GM12878 (cell line): ENCODE measurements around the gene TRIAP1. TPM values are rescaled to one million over a fixed set of nuclear protein-coding genes. Genes with fewer than 3 reads are reported as not detected.

ENCODE experiments used
- ATAC-seq: fragments of 200-7000 bp; cut with Tn5 transposase; 3 replicates; pipeline ENCODE4 v1.9.1; 2020; ENCODE audit warnings: mild to moderate bottlenecking, moderate library complexity
- BruUV-seq: library from RNA; stranded (reverse); fragments of 400-500 nt; replicated peaks from 2 replicates; lab custom pipeline; 2021; lab: Mats Ljungman, UMichigan
- CTCF ChIA-PET: fragments of 300-600 bp; sonication (Branson Sonifier 250); formaldehyde crosslinking; extraction: SDS; loops from one replicate; lab custom pipeline; 2021; ENCODE audit warnings: inconsistent platforms; lab: Yijun Ruan, JAX
- POLR2A ChIA-PET: fragments of 350-600 bp; formaldehyde crosslinking; extraction: SDS; loops from one replicate; lab custom pipeline; 2021; ENCODE audit warnings: inconsistent platforms; lab: Charles Lee
- RAD21 ChIA-PET: fragments of 300-600 bp; sonication (Branson Sonifier 250); formaldehyde crosslinking; loops from one replicate; lab custom pipeline; 2023; ENCODE audit warnings: antibody characterized with exemption; ENCODE audit not compliant: unreplicated experiment; lab: Charles Lee
- SMC1A ChIA-PET: fragments of 300-600 bp; sonication (Branson Sonifier 250); formaldehyde crosslinking; loops from one replicate; lab custom pipeline; 2023; ENCODE audit not compliant: unreplicated experiment, uncharacterized antibody; lab: Charles Lee
- DNase-seq: peaks from one replicate; pipeline ENCODE4 v3.0.0-alpha.2; 2011; ENCODE audit warnings: low read depth, low spot score
- FAIRE-seq: peaks from 3 replicates; lab custom pipeline; 2011; peaks lifted over from hg19 to GRCh38; lab: Jason Lieb, UNC
- H2AFZ ChIP-seq: 2 replicates; pipeline ENCODE4 v1.6.0; 2011; ENCODE audit warnings: low read depth, low read length, control low read depth; ENCODE audit not compliant: control insufficient read depth
- H3K27ac ChIP-seq: 2 replicates; pipeline ENCODE4 v1.5.1; 2011; ENCODE audit warnings: control low read depth; ENCODE audit not compliant: control insufficient read depth, insufficient read depth
- H3K27me3 ChIP-seq, 2 experiments: replicated peaks in 1 of 2; 2 replicates each; pipeline versions ENCODE4 v1.6.0 to v1.6.1; 2011; ENCODE audit warnings: low read length in 1 of 2; ENCODE audit not compliant: control insufficient read depth in 2 of 2, insufficient read depth in 2 of 2
- H3K36me3 ChIP-seq, 2 experiments: 2 replicates each; pipeline ENCODE4 v1.5.1; 2011; ENCODE audit warnings: low read length in 1 of 2; ENCODE audit not compliant: control insufficient read depth in 2 of 2, insufficient read depth in 2 of 2
- H3K4me1 ChIP-seq: 2 replicates; pipeline ENCODE4 v1.6.1; 2011; ENCODE audit warnings: mild to moderate bottlenecking, low read length, moderate library complexity, mixed read lengths; ENCODE audit not compliant: control insufficient read depth, insufficient read depth
- H3K4me2 ChIP-seq: 2 replicates; pipeline ENCODE4 v1.6.0; 2011; ENCODE audit warnings: control low read depth; ENCODE audit not compliant: control insufficient read depth, insufficient read depth
- H3K4me3 ChIP-seq: fragments of 200-600 bp; sonication (generic); 2 replicates; pipeline ENCODE4 v1.5.1; 2016
- H3K79me2 ChIP-seq: 2 replicates; pipeline ENCODE4 v1.6.0; 2011; ENCODE audit warnings: low read length; ENCODE audit not compliant: control insufficient read depth, insufficient read depth
- H3K9ac ChIP-seq: 2 replicates; pipeline ENCODE4 v1.8.0; 2011; ENCODE audit warnings: low read length, control low read depth, mixed read lengths; ENCODE audit not compliant: control insufficient read depth, insufficient read depth
- H3K9me3 ChIP-seq: replicated peaks from 3 replicates; pipeline ENCODE4 v1.5.1; 2011; ENCODE audit warnings: mild to moderate bottlenecking, low read length; ENCODE audit not compliant: control insufficient read depth, insufficient read depth
- H4K20me1 ChIP-seq: 2 replicates; pipeline ENCODE4 v1.6.0; 2011; ENCODE audit not compliant: control insufficient read depth, insufficient read depth
- BHLHE40 ChIP-seq, 2 experiments: fragments of 450-650 bp in 1 of 2; IDR thresholded peaks; 2 replicates each; pipeline ENCODE4 v1.6.1; 2011 to 2017; ENCODE audit warnings: low read depth in 2 of 2, borderline replicate concordance in 1 of 2, improper control_type of control experiment in 1 of 2, low read length in 1 of 2, mild to moderate bottlenecking in 1 of 2
- CUX1 ChIP-seq: IDR thresholded peaks from 2 replicates; pipeline ENCODE4 v1.6.1; 2012; ENCODE audit warnings: improper control_type of control experiment, low read depth, low read length; ENCODE audit not compliant: insufficient replicate concordance
- EGR1 ChIP-seq, 2 experiments: IDR thresholded peaks; 1 replicate in 1 of 2; 2 replicates in 1 of 2; pipeline ENCODE4 v1.6.1; 2011 to 2012; ENCODE audit warnings: low read depth in 2 of 2, low read length in 2 of 2, borderline replicate concordance in 1 of 2, mild to moderate bottlenecking in 1 of 2, moderate library complexity in 1 of 2
- NFYA ChIP-seq: IDR thresholded peaks from 2 replicates; pipeline ENCODE4 v1.6.1; 2011; ENCODE audit warnings: low read depth, mild to moderate bottlenecking, low read length, improper control_type of control experiment, borderline replicate concordance
- SREBF2 ChIP-seq: IDR thresholded peaks from 2 replicates; pipeline ENCODE4 v1.6.1; 2012; ENCODE audit warnings: mild to moderate bottlenecking, low read length
- ZBED1 ChIP-seq: IDR thresholded peaks from 2 replicates; pipeline ENCODE4 v1.6.1; 2016; ENCODE audit warnings: borderline replicate concordance
- WGBS: methylation state at CpG from one replicate; pipeline ENCODE4 v1.1.6; 2016; ENCODE audit warnings: low lambda C conversion rate; ENCODE audit not compliant: insufficient replicate concordance, insufficient coverage; ENCODE audit errors: missing lambda C conversion rate; 5-methylcytosine and 5-hydroxymethylcytosine counted together
- in situ Hi-C: fragments of 300-500 bp; cut with MboI; formaldehyde crosslinking; loops from 9 replicates; pipeline ENCODE4 v1.14.3; 2018; ENCODE audit warnings: mixed read lengths
- intact Hi-C: fragments of 100-400 bp; cut with micrococcal nuclease; formaldehyde crosslinking; loops from one replicate; pipeline ENCODE4 v1.14.2; 2022; ENCODE audit not compliant: unreplicated experiment
- polyA plus RNA-seq, 11 experiments: library from polyadenylated mRNA; depleted of rRNA in 4 of 11; unstranded in 6 of 11; stranded (reverse) in 5 of 11; fragments of >200 nt; fragmentation: Nextera tagmentation in 4 of 11; fragmentation: Illumina TruSeq in 1 of 11; extraction: Ambion mirVana in 4 of 11; extraction: Trizol in 1 of 11; gene quantifications; 1 replicate in 1 of 11; 2 replicates in 10 of 11; pipeline versions ENCODE4 v1.2.1 to v1.2.3, GENCODE V29; 2011 to 2016; ENCODE audit warnings: inconsistent platforms in 2 of 11, missing spikeins in 2 of 11, low read depth in 1 of 11
- total RNA-seq, 4 experiments: library from RNA; depleted of rRNA in 3 of 4; stranded (reverse); fragments of >200 nt in 3 of 4; fragmentation: Illumina TruSeq in 1 of 4; extraction: Trizol in 1 of 4; gene quantifications; 2 replicates each; pipeline versions ENCODE4 v1.2.1 to v1.2.3, GENCODE V29; 2013 to 2021

The TRIAP1 gene
- total and polyA plus RNA-seq, 10 of the 15 experiments (the other 5 are each of a cell fraction or from before 2014, with no cell fraction given) = 44.8 to 346 (median 80.8) TPM

DNA sequence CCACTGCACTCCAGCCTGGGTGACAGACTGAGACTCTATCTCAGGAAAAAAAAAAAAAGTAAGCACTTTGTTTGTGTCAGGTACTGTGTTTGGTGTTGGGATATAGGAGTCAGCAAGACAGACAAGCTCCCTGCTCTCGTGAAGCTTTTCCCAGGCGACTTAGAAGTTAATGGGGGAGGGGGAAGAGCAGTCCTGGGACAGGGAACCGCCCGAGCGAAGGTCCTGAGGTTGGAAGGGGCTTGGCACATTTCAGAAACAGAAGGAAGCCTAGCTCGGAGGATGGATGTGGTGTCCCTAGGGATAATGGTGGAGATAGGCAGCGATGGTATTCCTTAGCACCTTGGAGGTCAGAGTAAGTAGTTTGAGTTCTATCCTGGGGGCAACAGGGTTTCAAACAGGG lies 16.8 kb downstream of the TRIAP1 start:
- DNase-seq = no peak
- H3K27me3 ChIP-seq = no peaks in the 10 kb centered on the region; a peak in 1 of 4 replicates
- H2AFZ ChIP-seq = no peak overlapping the region
- H3K79me2 ChIP-seq = no peaks in the 10 kb centered on the region
- H3K4me3 ChIP-seq = no peak overlapping the region
- intact Hi-C loops (no loop called here), in situ Hi-C loops (no loop called here)
- H3K36me3 ChIP-seq = no peaks in the 10 kb centered on the region
- H3K9me3 ChIP-seq = no peaks in the 10 kb centered on the region
- no peak for FAIRE-seq
- H3K27ac ChIP-seq = no peak overlapping the region
- no peaks in the 10 kb centered on the region for H3K4me1 ChIP-seq
- SMC1A ChIA-PET = interaction anchor here (0.7 to 0.9 kb wide), 3 partner anchors 9 to 75 kb away, joined by 3 to 4 read pairs (median 3); partner anchors contain the start of gene COX6A1
- POLR2A ChIA-PET = no interaction called here
- no peak overlapping the region for H3K9ac ChIP-seq
- CTCF ChIA-PET = interaction anchor here (0.6 to 2.4 kb wide), 10 partner anchors 11 to 201 kb away, joined by 3 to 12 read pairs (median 4); partner anchors contain the start of genes SIRT4 and SRSF9
- no peak for ATAC-seq
- H3K4me2 ChIP-seq = no peak overlapping the region
- no TSS peak for BruUV-seq
- TF ChIP-seq SREBF2 = no peak
- RAD21 ChIA-PET = interaction anchor here (1.1 to 3.2 kb wide), 2 partner anchors 45 to 72 kb away, joined by 3 to 11 read pairs; no protein-coding TSS in a partner anchor
- 30% methylated on average over 7 of the region's 7 CpGs for WGBS
- H4K20me1 ChIP-seq = no peaks in the 10 kb centered on the region

- H4K20me1 ChIP-seq = no peaks in the 10 kb centered on the region
- FAIRE-seq (no peak), ATAC-seq (no peak), DNase-seq (no peak)
- no peaks in the 10 kb centered on the region for H3K9me3 ChIP-seq
- in situ Hi-C loops = no loop called here
- 12% methylated on average over 8 of the region's 8 CpGs for WGBS
- SMC1A ChIA-PET = interaction anchor here (0.7 to 1.0 kb wide), 3 partner anchors 10 to 74 kb away, joined by 3 to 4 read pairs (median 3); partner anchors contain the start of gene COX6A1
- POLR2A ChIA-PET = no interaction called here
- H3K27me3 ChIP-seq = no peaks in the 10 kb centered on the region; a peak in 1 of 4 replicates
- H3K27ac ChIP-seq = no peak overlapping the region
- H3K4me1 ChIP-seq = no peaks in the 10 kb centered on the region
- H3K4me3 ChIP-seq = no peak overlapping the region
- H3K9ac ChIP-seq = no peak overlapping the region
- no peak overlapping the region for H3K4me2 ChIP-seq
- H3K36me3 ChIP-seq = no peaks in the 10 kb centered on the region
- no peaks in the 10 kb centered on the region for H3K79me2 ChIP-seq
- intact Hi-C loops = no loop called here
- CTCF ChIA-PET = interaction anchor here (0.9 to 2.4 kb wide), 7 partner anchors 10 to 200 kb away, joined by 3 to 12 read pairs (median 4); partner anchors contain the start of genes COX6A1 and SRSF9
- H2AFZ ChIP-seq = no peak overlapping the region
- RAD21 ChIA-PET = interaction anchor here (0.9 to 3.2 kb wide), 3 partner anchors 45 to 73 kb away, joined by 3 to 11 read pairs (median 3); no protein-coding TSS in a partner anchor
- no TSS peak for BruUV-seq
- TF ChIP-seq BHLHE40 (IDR thresholded peaks at IDR 0.05; ENCODE audit: borderline replicate concordance in 1 of 2, low read depth in 2 of 2, low read length in 1 of 2) (no peak), EGR1 (IDR thresholded peaks at IDR 0.05; ENCODE audit: borderline replicate concordance in 1 of 2, low read depth in 2 of 2, low read length in 2 of 2) (no peak), ZBED1 (no peak), NFYA (no peak), CUX1 (no peak)
Measured at GRCh38 chr12:120428597-120429229, 17.5 kb downstream of the TRIAP1 start.
